Loucy (cell line): ENCODE results near the gene AHNAK.
A peak's percentile ranks its signal among the peaks of the same experiment; 100 is the strongest.
"Not testable (repeated sequence)": the region's sequence is repeated elsewhere in the genome, so short reads cannot be mapped to it uniquely, and the experiment has no call there.

ENCODE experiments used
- H2AFZ ChIP-seq: fragments of 200-600 bp; sonication (generic); 2 replicates; pipeline ENCODE4 v1.6.0; 2016; ENCODE audit warnings: antibody characterized with exemption, mild to moderate bottlenecking, low read length, moderate library complexity
- H3F3A ChIP-seq: fragments of 200-600 bp; 2 replicates; pipeline ENCODE4 v1.6.0; 2016; ENCODE audit warnings: antibody characterized with exemption, low read depth, mild to moderate bottlenecking
- H3K27me3 ChIP-seq: fragments of 200-600 bp; sonication (generic); 2 replicates; pipeline ENCODE4 v1.6.1; 2014; ENCODE audit warnings: low read length, mild to moderate bottlenecking; ENCODE audit not compliant: insufficient read depth, poor library complexity, severe bottlenecking
- H3K36me3 ChIP-seq: fragments of 200-600 bp; sonication (generic); 2 replicates; pipeline ENCODE4 v1.6.1; 2016; ENCODE audit warnings: low read length; ENCODE audit not compliant: insufficient read depth
- H3K4me1 ChIP-seq: fragments of 200-600 bp; sonication (generic); 2 replicates; pipeline ENCODE4 v1.5.1; 2014; ENCODE audit warnings: low read length, mild to moderate bottlenecking; ENCODE audit not compliant: insufficient read depth, poor library complexity, severe bottlenecking
- H3K4me2 ChIP-seq: fragments of 200-600 bp; sonication (generic); 2 replicates; pipeline ENCODE4 v1.6.0; 2014; ENCODE audit warnings: antibody characterized with exemption, low read length, low read depth, mild to moderate bottlenecking; ENCODE audit not compliant: poor library complexity, severe bottlenecking
- H3K4me3 ChIP-seq: fragments of 200-600 bp; sonication (generic); 2 replicates; pipeline ENCODE4 v1.5.1; 2014; ENCODE audit warnings: low read length, mild to moderate bottlenecking, mixed read lengths; ENCODE audit not compliant: poor library complexity, severe bottlenecking
- H3K79me2 ChIP-seq: fragments of 200-600 bp; sonication (generic); 2 replicates; pipeline ENCODE4 v1.6.1; 2014; ENCODE audit warnings: low read length; ENCODE audit not compliant: insufficient read depth
- H3K9ac ChIP-seq: fragments of 200-600 bp; sonication (generic); 2 replicates; pipeline ENCODE4 v1.6.0; 2014; ENCODE audit warnings: mild to moderate bottlenecking, low read depth, low read length, moderate library complexity; ENCODE audit not compliant: poor library complexity, severe bottlenecking
- H3K9me2 ChIP-seq: fragments of 200-600 bp; sonication (generic); replicated peaks from 2 replicates; pipeline ENCODE4 v1.6.1; 2016; ENCODE audit warnings: low read depth, low read length, mixed read lengths
- H3K9me3 ChIP-seq: fragments of 200-600 bp; sonication (generic); 2 replicates; pipeline ENCODE4 v1.6.1; 2014; ENCODE audit warnings: mild to moderate bottlenecking, antibody characterized with exemption, low read length, low read depth; ENCODE audit not compliant: insufficient read depth
- H4K20me1 ChIP-seq: fragments of 200-600 bp; sonication (generic); 2 replicates; pipeline ENCODE4 v1.6.0; 2014; ENCODE audit warnings: antibody characterized with exemption, low read length, mild to moderate bottlenecking; ENCODE audit not compliant: insufficient read depth, poor library complexity, severe bottlenecking
- CTCF ChIP-seq: fragments of 200-600 bp; sonication (generic); conservative IDR thresholded peaks from 2 replicates; pipeline ENCODE4 v1.5.1; 2014; ENCODE audit warnings: mild to moderate bottlenecking, antibody characterized with exemption, low read length
- EZH2phosphoT487 ChIP-seq: fragments of 200-600 bp; IDR thresholded peaks from 2 replicates; pipeline ENCODE4 v1.6.1; 2018; ENCODE audit warnings: antibody characterized with exemption, mild to moderate bottlenecking, moderate library complexity, borderline replicate concordance

The AHNAK gene

DNA sequence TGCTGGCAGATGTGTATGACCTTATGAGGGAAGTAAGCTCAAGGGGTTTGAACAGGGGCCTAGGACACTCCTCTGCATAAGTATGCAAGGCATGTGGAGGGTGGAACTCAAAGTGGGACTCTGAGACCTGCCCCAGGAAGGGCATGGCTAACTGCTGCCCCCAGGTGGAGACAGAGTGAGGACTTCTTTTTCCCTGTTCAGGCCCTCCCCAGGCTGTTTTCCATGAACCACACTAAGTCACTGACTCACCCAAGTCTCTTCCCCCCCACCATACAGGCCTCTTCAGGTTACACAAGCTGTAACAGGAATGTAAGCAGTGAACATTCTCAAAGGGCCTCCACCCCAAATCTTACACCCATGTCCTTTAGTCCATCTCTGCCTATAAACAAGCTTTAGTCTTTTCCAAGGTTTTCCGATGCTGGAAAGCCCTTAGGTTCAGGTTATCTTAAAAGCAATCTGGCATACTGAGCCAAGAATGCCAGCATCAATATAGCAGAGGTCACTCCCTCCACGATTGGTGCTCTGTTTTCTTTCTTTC is 14.0 kb upstream of the AHNAK start:
- H3F3A ChIP-seq: peaks cover 18% of the 10 kb centered on the region

GRCh38 chr11:62559626-62560025 is 13.0 kb upstream of the AHNAK start:
- H3K9ac ChIP-seq, H2AFZ ChIP-seq, H3K4me2 ChIP-seq, H3K4me3 ChIP-seq, H3K9me2 ChIP-seq, H3K27me3 ChIP-seq, H3K9me3 ChIP-seq: not testable (repeated sequence)
- Histone ChIP-seq H3F3A (peaks cover 22% of the 10 kb centered on the region), H3K79me2 (peaks cover 25% of the 10 kb centered on the region; the same call in 1 of the 2 replicates), H3K4me1 (peaks cover 41% of the 10 kb centered on the region), H3K36me3 (peaks cover 53% of the 10 kb centered on the region), H4K20me1 (peaks cover 23% of the 10 kb centered on the region)

More for the DNA sequence above, 14.0 kb upstream of the AHNAK start:
- H3K9ac ChIP-seq: no peak overlapping the region
- no peaks in the 10 kb centered on the region for H3K9me3 ChIP-seq
- no peak overlapping the region for H3K4me2 ChIP-seq
- no peak overlapping the region for H3K4me3 ChIP-seq
- H4K20me1 ChIP-seq: peaks cover 28% of the 10 kb centered on the region
- peaks cover 35% of the 10 kb centered on the region for H3K79me2 ChIP-seq
- H3K9me2 ChIP-seq: no peaks in the 10 kb centered on the region
- no peaks in the 10 kb centered on the region for H3K27me3 ChIP-seq
- H3K4me1 ChIP-seq: peaks cover 32% of the 10 kb centered on the region
- no peak for TF ChIP-seq EZH2phosphoT487
- TF ChIP-seq CTCF: peak; percentile 80
- peaks cover 60% of the 10 kb centered on the region for H3K36me3 ChIP-seq
- H2AFZ ChIP-seq: no peak overlapping the region

DNA sequence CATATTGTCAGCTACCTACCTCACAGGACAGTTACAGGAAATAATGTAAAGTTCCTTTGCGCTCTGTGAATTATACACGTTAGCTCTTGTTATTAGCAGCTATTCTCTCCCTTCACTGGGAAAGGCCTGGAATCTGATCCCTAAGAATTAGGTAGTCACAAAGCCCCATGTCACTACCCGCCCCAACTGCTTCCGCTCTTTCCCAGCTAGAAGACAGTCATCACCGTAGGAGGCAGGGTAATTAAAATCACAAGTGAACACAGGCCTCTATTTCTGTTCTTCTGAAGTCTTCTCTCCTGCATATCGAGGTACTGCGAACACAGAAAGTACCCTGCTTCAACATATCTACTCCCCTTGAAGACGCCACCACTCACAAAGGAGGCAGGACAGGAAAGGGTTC is 12.6 kb upstream of the AHNAK start:
- no peak overlapping the region for H3K9ac ChIP-seq
- H3F3A ChIP-seq: peaks cover 22% of the 10 kb centered on the region
- no peak overlapping the region for H3K4me3 ChIP-seq
- H3K27me3 ChIP-seq: no peaks in the 10 kb centered on the region
- H2AFZ ChIP-seq: no peak overlapping the region
- peaks cover 45% of the 10 kb centered on the region for H3K4me1 ChIP-seq
- H3K4me2 ChIP-seq: no peak overlapping the region
- H3K36me3 ChIP-seq: peaks cover 53% of the 10 kb centered on the region
- no peaks in the 10 kb centered on the region for H3K9me3 ChIP-seq
- H3K9me2 ChIP-seq: no peaks in the 10 kb centered on the region
- H3K79me2 ChIP-seq: peaks cover 23% of the 10 kb centered on the region; the same call in 1 of the 2 replicates
- no peak for TF ChIP-seq EZH2phosphoT487
- TF ChIP-seq CTCF: no peak
- peaks cover 23% of the 10 kb centered on the region for H4K20me1 ChIP-seq

GRCh38 chr11:62558669-62559068 is 12.1 kb upstream of the AHNAK start:
- H2AFZ ChIP-seq: no peak overlapping the region
- no peak overlapping the region for H3K4me2 ChIP-seq
- peaks cover 19% of the 10 kb centered on the region; the same call in 1 of the 2 replicates for H3K79me2 ChIP-seq
- no peaks in the 10 kb centered on the region for H3K9me2 ChIP-seq
- H3K4me3 ChIP-seq: no peak overlapping the region
- peaks cover 19% of the 10 kb centered on the region for H4K20me1 ChIP-seq
- H3K4me1 ChIP-seq: peaks cover 51% of the 10 kb centered on the region
- no peaks in the 10 kb centered on the region for H3K9me3 ChIP-seq
- TF ChIP-seq EZH2phosphoT487 (no peak), CTCF (no peak)
- peak overlapping the region; percentile 76 for H3K9ac ChIP-seq
- no peaks in the 10 kb centered on the region for H3K27me3 ChIP-seq
- peaks cover 22% of the 10 kb centered on the region for H3F3A ChIP-seq
- peaks cover 49% of the 10 kb centered on the region for H3K36me3 ChIP-seq
